HG03095 (cell line): ENCODE data around the gene TTLL7.

Source experiments
- ATAC-seq: cut with Tn5 transposase; IDR thresholded peaks from one replicate; pipeline ENCODE4 v1.9.1; 2021; ENCODE audit warnings: moderate library complexity; ENCODE audit not compliant: unreplicated experiment

TTLL7 gene, protein sequence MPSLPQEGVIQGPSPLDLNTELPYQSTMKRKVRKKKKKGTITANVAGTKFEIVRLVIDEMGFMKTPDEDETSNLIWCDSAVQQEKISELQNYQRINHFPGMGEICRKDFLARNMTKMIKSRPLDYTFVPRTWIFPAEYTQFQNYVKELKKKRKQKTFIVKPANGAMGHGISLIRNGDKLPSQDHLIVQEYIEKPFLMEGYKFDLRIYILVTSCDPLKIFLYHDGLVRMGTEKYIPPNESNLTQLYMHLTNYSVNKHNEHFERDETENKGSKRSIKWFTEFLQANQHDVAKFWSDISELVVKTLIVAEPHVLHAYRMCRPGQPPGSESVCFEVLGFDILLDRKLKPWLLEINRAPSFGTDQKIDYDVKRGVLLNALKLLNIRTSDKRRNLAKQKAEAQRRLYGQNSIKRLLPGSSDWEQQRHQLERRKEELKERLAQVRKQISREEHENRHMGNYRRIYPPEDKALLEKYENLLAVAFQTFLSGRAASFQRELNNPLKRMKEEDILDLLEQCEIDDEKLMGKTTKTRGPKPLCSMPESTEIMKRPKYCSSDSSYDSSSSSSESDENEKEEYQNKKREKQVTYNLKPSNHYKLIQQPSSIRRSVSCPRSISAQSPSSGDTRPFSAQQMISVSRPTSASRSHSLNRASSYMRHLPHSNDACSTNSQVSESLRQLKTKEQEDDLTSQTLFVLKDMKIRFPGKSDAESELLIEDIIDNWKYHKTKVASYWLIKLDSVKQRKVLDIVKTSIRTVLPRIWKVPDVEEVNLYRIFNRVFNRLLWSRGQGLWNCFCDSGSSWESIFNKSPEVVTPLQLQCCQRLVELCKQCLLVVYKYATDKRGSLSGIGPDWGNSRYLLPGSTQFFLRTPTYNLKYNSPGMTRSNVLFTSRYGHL

DNA sequence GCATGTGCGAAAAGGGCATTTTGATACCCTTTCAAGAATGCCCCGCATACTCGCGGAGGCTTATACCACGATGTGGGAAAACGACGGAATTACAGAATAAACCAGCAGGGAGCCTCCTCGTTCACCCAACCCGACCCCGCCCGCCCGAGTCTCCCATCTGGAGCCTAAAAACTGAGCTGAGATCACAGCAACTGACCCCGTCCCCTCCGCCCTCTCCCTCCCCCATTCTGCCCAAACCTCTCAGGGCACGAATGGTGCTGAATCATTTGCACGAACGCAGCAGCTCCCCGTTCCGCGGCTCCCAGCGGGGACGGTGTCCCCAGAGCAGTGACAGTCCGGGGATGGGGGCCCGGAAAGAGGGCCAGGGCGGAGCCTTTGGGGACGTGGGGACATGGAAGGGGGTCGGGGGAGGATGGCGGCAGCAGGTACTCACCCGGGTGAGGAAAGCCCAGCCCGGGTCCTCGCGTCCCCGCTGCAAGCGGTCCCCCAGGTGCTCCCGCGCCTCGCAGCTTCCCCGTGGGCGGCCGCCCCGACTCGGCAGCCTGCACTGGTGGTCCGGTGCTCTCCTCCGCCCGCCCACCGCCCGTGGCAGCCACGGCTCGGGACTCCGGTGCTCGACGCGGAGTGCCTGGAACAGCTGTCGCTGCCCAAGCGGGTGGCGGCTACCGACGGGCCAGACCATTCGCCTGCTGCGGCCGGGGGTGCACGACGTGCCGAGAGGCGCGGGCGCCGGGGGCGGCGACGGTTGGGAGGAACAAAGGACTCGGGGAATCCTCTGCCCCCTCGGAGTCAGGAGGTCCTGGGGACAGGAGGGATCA, at the start of gene TTLL7:
TTLL7 (minus strand) TSS at position 635 of the 818 bp plus-strand sequence. CDS start 46,921 bp downstream, outside the sequence.
- ATAC-seq: peak; percentile 81

DNA sequence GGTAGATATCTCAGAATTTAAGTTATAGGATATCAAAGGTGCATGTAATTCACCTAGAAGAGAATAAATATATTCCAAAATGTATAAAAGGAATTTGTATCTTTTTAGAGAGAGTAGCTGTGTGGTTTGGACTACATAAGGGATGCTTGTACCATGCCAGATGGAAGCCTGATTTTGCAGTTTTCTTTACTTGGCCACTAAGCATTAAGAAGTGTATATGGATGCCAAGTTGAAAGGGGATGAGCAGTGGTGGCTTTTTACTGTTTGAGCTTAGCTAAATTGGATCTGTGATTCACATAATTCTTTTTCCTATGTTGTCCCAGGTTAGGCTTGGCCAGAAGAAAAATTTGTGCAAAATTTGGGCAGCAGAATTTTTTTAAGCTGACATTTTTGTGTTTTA, 43.5 kb upstream of the TTLL7 start:
- no peak for ATAC-seq

DNA sequence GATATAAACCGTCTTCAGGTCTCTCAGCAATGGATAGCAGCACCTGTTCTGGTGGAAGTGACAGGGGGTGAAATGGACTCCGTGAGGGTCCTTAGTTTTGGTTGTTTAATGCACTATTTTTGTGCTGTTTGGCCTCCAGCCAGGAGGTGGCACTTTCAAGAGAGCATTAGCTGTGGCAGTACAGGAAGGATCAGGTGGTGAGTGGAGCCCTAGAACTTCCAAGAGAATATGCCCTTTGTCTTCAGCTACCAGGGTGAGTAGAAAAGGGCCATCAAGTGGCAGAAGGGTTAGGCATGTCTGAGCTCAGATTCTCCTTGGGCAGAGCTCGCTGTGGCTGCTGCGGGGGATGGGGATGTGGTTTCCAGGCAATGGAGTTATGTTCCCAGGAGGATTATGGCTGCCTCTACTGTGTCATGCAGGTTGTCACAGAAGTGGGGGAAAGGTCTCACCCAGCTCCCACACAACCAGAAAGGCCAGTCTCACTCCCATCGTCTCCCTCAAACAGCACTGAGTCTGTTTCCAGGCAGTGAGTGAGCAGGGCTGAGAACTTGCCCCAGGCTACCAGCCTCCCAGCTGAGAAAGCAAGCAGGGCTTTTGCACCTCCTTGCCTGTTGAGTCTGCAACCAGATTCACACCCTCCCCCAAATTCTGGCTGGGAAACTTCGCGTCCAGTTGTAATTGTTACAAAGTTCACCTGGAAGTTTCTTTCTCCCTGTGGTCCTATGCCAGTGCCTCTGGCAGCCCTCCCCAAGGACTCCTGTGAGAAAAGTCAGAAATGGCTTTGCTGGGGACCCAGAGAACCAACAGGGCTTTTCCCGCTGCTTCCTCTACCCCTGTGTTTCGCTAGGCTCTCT, 39.1 kb upstream of the TTLL7 start:
- no peak for ATAC-seq

DNA sequence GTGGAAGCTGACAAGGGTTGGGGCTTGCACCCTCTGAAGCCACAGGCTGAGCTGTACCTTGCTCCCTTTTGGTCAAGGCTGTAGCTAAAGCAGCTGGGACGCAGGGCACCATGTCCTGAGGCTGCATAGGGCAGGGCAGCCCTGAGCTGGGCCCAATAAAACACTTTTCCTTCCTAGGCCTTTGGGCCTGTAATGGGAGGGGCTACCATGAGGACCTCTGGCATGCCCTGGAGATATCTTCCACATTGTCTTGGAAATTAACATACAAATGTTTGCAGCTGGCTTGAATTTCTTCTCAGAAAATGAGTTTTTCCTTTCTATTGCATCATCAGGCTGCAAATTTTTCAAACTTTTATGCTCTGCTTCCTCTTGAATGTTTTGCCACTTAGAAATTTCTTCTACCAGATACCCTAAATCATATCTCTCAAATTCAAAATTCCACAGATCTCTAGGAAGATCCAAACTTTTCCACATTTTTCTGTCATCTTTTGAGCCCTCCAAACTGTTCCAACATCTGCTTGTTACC, 32.9 kb upstream of the TTLL7 start:
- no peak for ATAC-seq

DNA sequence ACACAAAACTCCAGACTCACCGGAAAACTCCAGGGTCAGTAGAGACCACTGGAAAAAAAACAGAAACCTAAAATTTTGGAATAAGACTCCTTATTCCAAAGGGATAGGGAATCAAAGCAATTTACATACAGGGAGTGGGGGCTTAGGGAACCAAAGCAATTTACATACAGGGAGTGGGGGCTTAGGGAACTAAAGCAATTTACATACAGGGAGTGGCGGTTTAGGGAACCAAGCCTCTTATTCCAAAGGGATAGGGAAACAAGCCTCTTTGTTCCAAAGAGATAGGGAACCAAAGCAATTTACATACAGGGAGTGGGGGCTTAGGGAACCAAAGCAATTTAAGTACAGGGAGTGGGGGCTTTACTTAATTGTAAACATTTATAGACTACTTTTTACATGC, 28.4 kb upstream of the TTLL7 start:
- ATAC-seq: no peak

DNA sequence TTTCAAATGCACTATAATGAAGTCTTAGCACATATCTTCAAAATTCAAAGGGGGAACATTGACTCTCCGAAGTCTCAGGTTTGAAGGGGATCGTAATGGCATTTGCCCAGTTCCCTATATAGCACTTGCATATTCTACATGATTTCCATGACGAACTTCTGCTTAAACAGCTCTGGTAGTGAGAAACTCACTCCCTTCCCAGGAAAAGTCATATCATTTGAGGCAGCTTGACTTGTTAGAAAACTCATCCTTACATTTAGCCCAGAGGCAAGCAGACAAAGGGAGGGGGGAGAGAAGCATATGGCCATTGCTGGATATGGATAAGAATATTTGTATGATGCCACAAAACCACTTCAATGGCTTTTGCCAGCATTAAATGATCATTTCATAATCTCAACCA, 27.0 kb upstream of the TTLL7 start:
- ATAC-seq: no peak

DNA sequence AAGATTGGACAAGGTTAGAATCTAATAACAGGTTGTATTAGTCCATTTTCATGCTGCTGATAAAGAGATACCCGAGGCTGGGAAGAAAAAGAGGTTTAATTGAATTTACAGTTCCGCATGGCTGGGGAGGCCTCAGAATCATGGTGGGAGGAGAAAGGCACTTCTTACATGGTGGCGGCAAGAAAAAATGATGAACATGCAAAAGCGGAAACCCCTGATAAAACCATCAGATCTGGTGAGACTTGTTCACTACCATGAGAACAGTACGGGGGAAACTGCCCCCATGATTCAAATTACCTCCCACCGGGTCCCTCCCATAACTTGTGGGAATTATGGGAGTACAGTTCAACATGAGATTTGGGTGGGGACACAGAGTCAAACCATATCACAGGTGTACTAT, 22.9 kb upstream of the TTLL7 start:
- no peak for ATAC-seq

DNA sequence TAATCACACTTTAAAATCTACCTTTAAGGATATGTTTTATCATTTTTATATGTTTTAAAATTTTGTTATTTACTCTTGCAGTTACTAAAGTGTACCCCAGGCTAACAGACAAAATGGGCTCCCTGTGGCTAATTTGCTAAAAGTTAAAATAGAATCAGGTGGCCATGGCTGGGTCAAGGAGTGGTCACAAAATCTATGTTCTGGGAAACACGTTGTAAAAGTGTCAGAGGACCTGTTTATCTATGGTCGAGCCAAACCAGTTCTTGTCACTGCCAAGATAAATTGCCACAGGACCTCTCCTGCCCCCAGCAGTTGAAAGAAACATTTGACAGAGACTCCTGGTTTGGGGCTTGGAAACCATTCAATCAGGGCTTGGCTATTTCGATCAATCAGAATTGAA, 21.2 kb upstream of the TTLL7 start:
- no peak for ATAC-seq

DNA sequence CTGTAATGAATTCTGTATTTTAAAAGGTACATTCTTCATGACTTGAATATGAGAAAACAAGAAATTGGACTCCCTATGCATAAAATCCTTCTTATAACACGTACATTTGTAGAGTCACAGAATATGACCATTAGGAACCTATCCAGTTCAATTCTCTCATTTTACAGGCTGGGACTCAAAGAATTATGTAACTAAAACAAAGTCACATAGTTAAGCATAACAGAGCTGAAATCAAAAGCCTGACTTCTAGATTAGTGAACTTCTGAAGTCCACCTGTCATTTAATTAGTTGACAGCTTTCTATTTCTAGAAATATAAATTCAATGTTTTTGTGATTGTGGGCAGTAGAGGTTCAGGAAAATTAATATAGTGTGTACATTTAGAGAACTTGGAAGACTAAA, 20.3 kb upstream of the TTLL7 start:
- ATAC-seq: no peak

DNA sequence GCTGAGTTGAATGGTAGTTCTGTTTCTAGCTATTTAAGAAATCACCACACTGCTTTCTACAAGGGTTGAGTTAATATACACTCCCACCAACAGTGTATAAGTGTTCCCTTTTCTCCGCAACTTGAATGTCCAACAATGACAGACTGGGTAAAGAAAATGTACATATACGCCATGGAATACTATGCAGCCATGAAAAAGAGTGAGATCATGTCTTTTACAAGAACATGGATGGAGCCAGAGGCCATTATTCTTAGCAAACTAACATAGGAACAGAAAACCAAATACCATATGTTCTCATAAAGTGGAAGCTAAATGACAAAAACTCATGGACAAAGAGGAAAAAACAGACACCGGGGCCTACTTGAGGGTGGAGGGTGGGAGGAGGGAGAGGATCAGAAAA, 14.8 kb upstream of the TTLL7 start:
- ATAC-seq: no peak

DNA sequence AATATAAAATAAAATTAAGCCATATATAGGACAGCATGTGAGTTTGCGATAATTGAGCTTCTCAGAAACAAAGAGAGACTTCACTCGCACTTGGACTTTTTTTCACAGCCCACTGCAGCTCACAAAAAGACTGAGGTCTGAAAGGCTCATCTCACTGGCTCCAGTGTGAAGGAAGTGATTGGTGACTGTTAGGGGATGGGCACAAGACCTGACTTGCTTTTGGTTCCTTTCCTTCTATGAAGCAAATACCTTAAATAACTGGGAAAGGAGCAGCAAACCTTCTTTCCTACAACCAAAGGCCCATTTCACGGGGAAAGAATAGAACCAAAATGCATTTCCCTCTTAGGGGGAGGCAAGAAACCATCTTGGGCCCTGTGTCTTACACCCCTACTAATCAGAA, 13.1 kb upstream of the TTLL7 start:
- ATAC-seq: no peak

DNA sequence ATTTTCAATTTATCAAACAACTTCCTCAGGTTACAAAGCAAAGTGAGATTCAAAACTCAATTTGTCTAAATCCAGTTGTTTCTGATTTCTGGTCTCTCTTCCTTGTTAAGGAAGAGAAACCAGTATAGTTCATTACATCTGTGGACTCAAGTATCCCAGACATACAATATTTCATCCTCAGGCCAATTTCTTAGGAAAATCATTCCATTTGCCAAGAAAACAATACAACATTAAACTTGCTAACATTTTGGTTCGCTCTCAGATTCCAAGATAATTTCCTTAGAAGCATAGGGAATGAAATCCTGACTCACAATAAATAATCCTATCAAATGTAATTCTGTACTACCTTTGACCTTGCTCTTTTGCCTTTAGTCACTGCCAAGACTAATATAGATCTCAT, 11.2 kb upstream of the TTLL7 start:
- ATAC-seq: no peak

DNA sequence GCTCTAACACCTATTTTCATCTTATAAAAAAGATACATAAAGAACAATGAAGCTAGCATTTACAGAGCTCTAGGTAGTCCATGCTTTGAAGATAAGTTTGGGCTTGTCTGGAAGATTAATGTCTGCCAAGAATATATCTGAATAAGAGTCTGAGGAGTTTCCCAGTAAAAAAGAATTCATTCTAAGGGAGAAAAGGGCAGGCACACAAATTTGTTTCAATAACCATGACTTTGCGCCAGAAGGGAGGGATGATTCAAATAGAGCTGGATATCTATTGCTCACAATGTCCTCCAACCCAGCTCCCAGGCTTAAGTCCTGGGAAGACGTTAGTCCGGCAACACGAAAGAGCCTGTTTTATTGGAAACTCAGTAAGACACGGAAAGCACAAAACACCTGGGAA, 9.7 kb upstream of the TTLL7 start:
- no peak for ATAC-seq

DNA sequence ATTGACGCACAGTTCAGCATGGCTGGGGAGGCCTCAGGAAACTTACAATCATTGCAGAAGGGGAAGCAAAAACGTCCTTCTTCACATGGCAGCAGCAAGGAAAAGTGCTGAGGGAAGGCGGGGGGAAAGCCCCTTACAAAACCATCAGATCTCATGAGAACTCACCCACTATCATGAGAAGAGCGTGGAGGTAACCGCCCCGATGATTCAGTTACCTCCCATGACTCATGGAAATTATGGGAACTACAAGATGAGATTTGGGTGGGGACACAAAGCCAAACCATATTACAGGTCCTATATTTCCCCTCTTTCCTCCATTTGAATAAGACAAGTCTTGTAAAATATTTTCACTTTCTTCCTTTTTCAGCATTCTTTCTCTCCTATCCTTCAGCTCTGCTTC, 7.7 kb upstream of the TTLL7 start:
- no peak for ATAC-seq

DNA sequence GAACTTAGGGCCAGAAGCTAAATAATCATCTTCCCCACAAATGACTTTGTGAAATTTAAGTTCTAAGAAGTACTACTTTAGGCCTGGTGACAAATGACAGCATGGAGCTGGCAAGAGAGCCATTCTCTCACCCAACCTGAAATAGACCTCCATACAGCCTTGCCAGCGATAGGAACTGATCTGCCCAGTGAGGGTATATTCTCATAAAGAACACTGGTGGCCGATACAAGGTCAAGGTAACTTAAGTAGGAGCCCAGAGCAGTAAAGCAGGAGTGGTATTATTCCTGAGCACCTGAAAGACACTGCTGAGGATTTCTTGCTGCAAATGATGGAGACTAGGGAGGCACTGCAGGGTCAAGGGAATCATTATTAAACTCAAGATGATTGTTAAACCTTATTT, 2.6 kb upstream of the TTLL7 start:
- ATAC-seq: no peak

DNA sequence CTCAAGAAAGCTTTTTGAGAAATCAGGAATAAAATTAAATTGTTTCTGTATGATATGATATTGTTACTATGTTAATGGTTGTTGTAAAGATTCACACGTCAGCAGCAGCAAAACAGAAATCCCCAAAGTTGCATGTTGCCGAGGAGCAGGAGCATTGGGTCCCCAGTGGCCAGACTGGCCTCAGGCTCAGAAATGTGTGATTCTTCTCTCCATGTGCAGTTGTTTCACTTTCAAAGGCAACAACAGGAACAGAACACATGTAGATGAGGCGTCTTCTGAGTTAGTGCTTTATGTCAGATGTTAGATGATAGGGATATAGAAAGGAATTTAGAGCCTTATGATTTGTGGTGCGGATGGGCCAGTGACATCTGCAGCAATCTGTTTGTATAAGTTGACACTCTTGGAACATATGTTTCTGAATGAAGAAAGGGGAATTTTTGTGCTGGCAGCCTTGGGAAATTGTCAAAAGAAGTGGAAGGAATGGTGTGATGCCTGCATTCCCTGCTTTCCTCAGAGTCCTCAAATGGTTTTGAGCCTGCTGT, 2.1 kb upstream of the TTLL7 start:
- ATAC-seq: no peak

DNA sequence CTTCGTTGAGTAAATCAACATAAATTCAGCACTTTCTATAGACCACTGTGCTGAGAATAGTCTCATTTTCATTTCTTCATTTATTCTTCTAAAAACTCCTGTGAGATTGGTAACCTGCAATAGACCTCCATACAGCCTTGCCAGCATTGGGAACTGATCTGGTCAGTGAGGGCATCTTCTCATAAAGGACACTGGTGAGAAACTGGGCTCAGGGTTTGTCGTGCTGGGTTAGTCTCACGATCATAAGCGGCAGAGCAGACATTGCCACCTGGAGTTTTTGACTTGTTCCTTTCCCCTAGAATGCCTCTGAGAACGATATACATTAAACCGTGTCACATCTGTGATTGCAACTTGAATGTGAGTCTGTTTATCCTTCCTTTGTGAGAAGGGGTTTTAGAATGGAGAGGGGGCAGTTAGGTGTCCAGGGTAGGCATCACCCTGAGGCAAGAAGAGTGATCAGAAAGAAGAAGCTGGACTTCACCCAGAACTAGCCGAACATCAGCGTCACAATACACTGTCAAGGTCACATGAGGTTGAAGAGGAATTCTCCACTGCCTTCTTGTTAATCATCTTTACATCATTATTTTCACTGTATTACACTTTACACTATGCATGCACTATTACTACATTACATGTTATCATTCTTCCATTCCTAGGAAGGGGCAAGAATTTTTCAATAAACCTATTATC, 1.4 kb upstream of the TTLL7 start:
- ATAC-seq: no peak

DNA sequence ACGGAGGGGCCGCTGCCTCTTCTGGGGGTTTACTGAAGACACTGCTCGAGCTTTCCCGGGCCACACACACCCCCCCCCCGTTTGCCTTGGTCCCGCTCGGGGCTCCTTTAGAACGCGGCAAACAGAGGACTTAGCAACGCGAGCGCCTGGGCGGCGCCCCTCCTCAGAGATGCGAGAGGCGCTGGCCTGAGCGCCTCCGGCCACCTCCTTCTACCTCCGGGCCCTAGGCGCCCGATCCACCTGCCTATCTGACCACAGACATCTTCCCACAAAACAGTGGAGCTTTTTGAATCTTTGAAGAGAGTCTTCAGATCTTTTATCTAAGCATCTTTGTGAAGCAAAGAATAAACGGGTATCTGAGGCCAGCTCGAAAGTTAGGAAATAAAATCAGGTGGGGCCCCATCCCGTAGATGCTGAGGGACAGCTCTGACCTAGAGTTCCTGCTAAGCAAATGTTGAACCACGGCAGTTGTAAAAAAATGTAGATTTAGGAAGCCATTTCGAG, 436 bp upstream of the TTLL7 start:
- peak; percentile 94 for ATAC-seq

DNA sequence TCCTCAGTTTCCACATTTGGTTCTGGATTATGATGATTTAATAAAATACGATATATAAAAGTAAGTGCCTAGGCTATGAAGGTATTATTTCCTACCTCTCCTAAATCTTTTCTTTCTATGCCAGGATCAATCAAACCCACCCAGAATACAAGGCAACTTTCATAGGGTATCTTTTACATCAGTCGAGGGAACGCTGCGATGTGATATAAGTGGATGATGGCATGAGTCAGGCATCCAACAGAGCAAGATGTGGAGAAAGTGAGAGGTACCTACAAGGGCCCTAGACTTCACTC, 781 bp downstream of the TTLL7 start:
- ATAC-seq: no peak
